Measurements from ENCODE around the gene AP1B1.
"Not testable (repeated sequence)": the region's sequence is repeated elsewhere in the genome, so short reads cannot be mapped to it uniquely, and the experiment has no call there.

Gene AP1B1

GRCh38 chr22:29385748-29386147 lies 2.6 kb downstream of the AP1B1 start:
- DNase-seq: no peak

GRCh38 chr22:29385151-29385704 lies 3.1 kb downstream of the AP1B1 start:
- DNase-seq: no peak

GRCh38 chr22:29383740-29384139 lies 4.6 kb downstream of the AP1B1 start:
- no peak for DNase-seq

- no peak for DNase-seq
These were observed 5.6 kb downstream of the AP1B1 start for GRCh38 chr22:29382580-29383302.

- no peak for DNase-seq
These were observed 7.5 kb downstream of the AP1B1 start for GRCh38 chr22:29380856-29381255.

GRCh38 chr22:29380032-29380781 lies 8.2 kb downstream of the AP1B1 start:
- no peak for DNase-seq

- DNase-seq: no peak
These were observed 9.1 kb downstream of the AP1B1 start for GRCh38 chr22:29379258-29379657.

- DNase-seq: no peak
These were observed 10.4 kb downstream of the AP1B1 start for GRCh38 chr22:29377979-29378378.

GRCh38 chr22:29376705-29377104 lies 11.7 kb downstream of the AP1B1 start:
- DNase-seq: not testable (repeated sequence)

GRCh38 chr22:29375398-29376076 lies 12.8 kb downstream of the AP1B1 start:
- DNase-seq: peak; percentile 9

- DNase-seq: not testable (repeated sequence)
These were observed 13.6 kb downstream of the AP1B1 start for GRCh38 chr22:29374806-29375205.

- no peak for DNase-seq
These were observed 14.0 kb downstream of the AP1B1 start for GRCh38 chr22:29374401-29374800.

GRCh38 chr22:29370537-29370936 lies 17.8 kb downstream of the AP1B1 start:
- no peak for DNase-seq

- DNase-seq: no peak
These were observed 18.9 kb downstream of the AP1B1 start for GRCh38 chr22:29369460-29369859.

GRCh38 chr22:29359469-29359868 lies 28.9 kb downstream of the AP1B1 start:
- no peak for DNase-seq

- DNase-seq: not testable (repeated sequence)
These were observed 31.0 kb downstream of the AP1B1 start for GRCh38 chr22:29357193-29357890.

- no peak for DNase-seq
These were observed 34.5 kb downstream of the AP1B1 start for GRCh38 chr22:29353860-29354259.

- no peak for DNase-seq
These were observed 35.1 kb downstream of the AP1B1 start for GRCh38 chr22:29353286-29353685.

GRCh38 chr22:29352778-29353177 lies 35.6 kb downstream of the AP1B1 start:
- no peak for DNase-seq

GRCh38 chr22:29351891-29352290 lies 36.5 kb downstream of the AP1B1 start:
- DNase-seq: no peak

- DNase-seq: no peak
These were observed 37.3 kb downstream of the AP1B1 start for GRCh38 chr22:29351042-29351441.

GRCh38 chr22:29348956-29349355 lies 39.4 kb downstream of the AP1B1 start:
- no peak for DNase-seq

- DNase-seq: no peak
These were observed 40.3 kb downstream of the AP1B1 start for GRCh38 chr22:29348041-29348440.

Data from stimulated activated CD4-positive, alpha-beta T cell treated with anti-CD3 and anti-CD28 coated beads, Interleukin-15, amount 100 ng/mL, for 24 hours (primary cell).